CD4-positive, alpha-beta T cell (primary cell): ENCODE results near the gene KCNAB1. TPM values are rescaled to one million over a fixed set of nuclear protein-coding genes. Genes with fewer than 3 reads are reported as not detected.
A peak's percentile ranks its signal among the peaks of the same experiment; 100 is the strongest.

Experiments used
- ATAC-seq: fragments of 200-7000 bp; cut with Tn5 transposase; one replicate; pipeline ENCODE4 v1.10.0; 2022; ENCODE audit warnings: mild to moderate bottlenecking; ENCODE audit not compliant: poor library complexity
- CTCF ChIA-PET: fragments of 350-600 bp; sonication (Branson Sonifier 250); formaldehyde crosslinking; loops from one replicate; lab custom pipeline; 2021; ENCODE audit warnings: antibody characterized with exemption, inconsistent platforms; lab: Charles Lee
- POLR2A ChIA-PET: fragments of 350-600 bp; sonication (Branson Sonifier 250); formaldehyde crosslinking; loops from one replicate; lab custom pipeline; 2021; ENCODE audit warnings: antibody characterized with exemption, inconsistent platforms; lab: Charles Lee
- DNase-seq, 14 experiments: peaks; one replicate each; pipeline ENCODE4 v3.0.0-alpha.2; 2013 to 2020; ENCODE audit warnings: mixed read lengths in 2 of 14
- H3K27ac ChIP-seq, 2 donors: one replicate each; pipeline versions ENCODE4 v1.5.1 to v1.7.0; 2013; ENCODE audit warnings: low read length in 2 of 2, low read depth in 1 of 2, mild to moderate bottlenecking in 1 of 2
- H3K27me3 ChIP-seq, 2 experiments: 1 replicate in 1 of 2; 2 replicates in 1 of 2; pipeline versions ENCODE4 v1.6.1 to v1.7.0; 2013; ENCODE audit warnings: low read length in 2 of 2, control low read depth in 1 of 2, mild to moderate bottlenecking in 1 of 2, moderate library complexity in 1 of 2; ENCODE audit not compliant: insufficient read depth in 2 of 2, control insufficient read depth in 1 of 2
- H3K36me3 ChIP-seq: one replicate; pipeline ENCODE4 v1.6.1; 2013; ENCODE audit warnings: low read length, control low read depth; ENCODE audit not compliant: insufficient read depth
- H3K4me1 ChIP-seq: one replicate; pipeline ENCODE4 v1.6.1; 2013; ENCODE audit warnings: low read length, control low read depth; ENCODE audit not compliant: insufficient read depth
- H3K4me3 ChIP-seq: one replicate; pipeline ENCODE4 v1.5.1; 2013; ENCODE audit warnings: mild to moderate bottlenecking, low read length, moderate library complexity
- H3K9me3 ChIP-seq, 2 experiments: 1 replicate in 1 of 2; 2 replicates in 1 of 2; pipeline versions ENCODE4 v1.6.1 to v1.7.0; 2013; ENCODE audit warnings: low read length in 2 of 2, mild to moderate bottlenecking in 2 of 2, control low read depth in 1 of 2, moderate library complexity in 1 of 2; ENCODE audit not compliant: control insufficient read depth in 1 of 2, insufficient read depth in 1 of 2
- H3K27ac Mint-ChIP-seq: one replicate; pipeline ENCODE4 v1.8.0; 2020; ENCODE audit warnings: mixed read lengths
- H3K27me3 Mint-ChIP-seq: one replicate; pipeline ENCODE4 v1.8.0; 2021; ENCODE audit warnings: mixed read lengths
- H3K36me3 Mint-ChIP-seq: one replicate; pipeline ENCODE4 v1.8.0; 2021; ENCODE audit warnings: low read depth, mixed read lengths
- H3K4me1 Mint-ChIP-seq: one replicate; pipeline ENCODE4 v1.8.0; 2021; ENCODE audit warnings: low read depth, mixed read lengths
- H3K4me3 Mint-ChIP-seq: one replicate; pipeline ENCODE4 v1.8.0; 2020; ENCODE audit warnings: mild to moderate bottlenecking, mixed read lengths
- H3K9me3 Mint-ChIP-seq: one replicate; pipeline ENCODE4 v1.8.0; 2020; ENCODE audit warnings: mixed read lengths
- intact Hi-C, 2 experiments: fragments of 100-400 bp; cut with DNase I in 1 of 2; cut with micrococcal nuclease in 1 of 2; formaldehyde crosslinking; loops; one replicate each; pipeline versions ENCODE4 v1.15.1 to v1.9.0; 2023 to 2025; cut with DNase I, micrococcal nuclease
- total RNA-seq, 174 experiments: library from RNA in 2 of 174; stranded (reverse) in 2 of 174; gene quantifications; one replicate each; pipeline ENCODE4 v1.2.3 and lab custom pipeline; 2021 to 2026
- TF ChIP-seq, protein P1 (sequence below): fragments of 200-600 bp; IDR thresholded peaks from one replicate; pipeline ENCODE4 v1.8.0; 2022; ENCODE audit warnings: antibody characterized with exemption, mild to moderate bottlenecking

KCNAB1 gene
- total RNA-seq, 2 experiments from 2014 or later: 0.14 TPM; not detected in 1

DNA sequence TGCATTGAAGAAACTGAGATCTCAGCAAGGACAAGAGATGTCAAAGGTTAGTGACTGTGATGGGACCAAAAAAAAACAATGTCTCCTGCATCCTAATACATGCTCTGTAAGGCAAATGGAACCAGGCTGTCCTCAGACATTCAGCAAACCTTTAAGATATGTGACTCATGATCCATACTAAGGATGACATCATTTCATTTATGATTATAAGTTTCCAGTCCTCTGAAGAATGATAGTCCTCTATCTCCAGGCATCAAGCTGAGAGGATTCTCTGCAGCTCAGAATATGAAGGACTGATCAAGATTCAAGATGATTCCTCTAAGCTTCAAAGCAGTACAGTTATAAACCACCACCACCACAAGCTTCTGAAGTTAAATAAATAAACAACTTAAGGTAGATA lies 386.9 kb downstream of the KCNAB1 start:
- Mint-ChIP-seq H3K27me3 (peaks cover 22% of the 10 kb centered on the region), H3K27ac (no peak overlapping the region), H3K9me3 (no peaks in the 10 kb centered on the region), H3K4me3 (no peak overlapping the region), H3K4me1 (no peaks in the 10 kb centered on the region), H3K36me3 (no peaks in the 10 kb centered on the region)
- CTCF ChIA-PET: interaction anchor here (1.3 kb wide), 1 partner anchor 357 kb away, joined by 3 read pairs; no protein-coding TSS in a partner anchor
- ATAC-seq (no peak), DNase-seq (no peak)
- Histone ChIP-seq H3K4me3 (no peak overlapping the region), H3K27ac (no peak overlapping the region), H3K9me3 (no peaks in the 10 kb centered on the region), H3K27me3 (no peaks in the 10 kb centered on the region), H3K36me3 (no peaks in the 10 kb centered on the region), H3K4me1 (no peaks in the 10 kb centered on the region)
- TF ChIP-seq, protein P1, sequence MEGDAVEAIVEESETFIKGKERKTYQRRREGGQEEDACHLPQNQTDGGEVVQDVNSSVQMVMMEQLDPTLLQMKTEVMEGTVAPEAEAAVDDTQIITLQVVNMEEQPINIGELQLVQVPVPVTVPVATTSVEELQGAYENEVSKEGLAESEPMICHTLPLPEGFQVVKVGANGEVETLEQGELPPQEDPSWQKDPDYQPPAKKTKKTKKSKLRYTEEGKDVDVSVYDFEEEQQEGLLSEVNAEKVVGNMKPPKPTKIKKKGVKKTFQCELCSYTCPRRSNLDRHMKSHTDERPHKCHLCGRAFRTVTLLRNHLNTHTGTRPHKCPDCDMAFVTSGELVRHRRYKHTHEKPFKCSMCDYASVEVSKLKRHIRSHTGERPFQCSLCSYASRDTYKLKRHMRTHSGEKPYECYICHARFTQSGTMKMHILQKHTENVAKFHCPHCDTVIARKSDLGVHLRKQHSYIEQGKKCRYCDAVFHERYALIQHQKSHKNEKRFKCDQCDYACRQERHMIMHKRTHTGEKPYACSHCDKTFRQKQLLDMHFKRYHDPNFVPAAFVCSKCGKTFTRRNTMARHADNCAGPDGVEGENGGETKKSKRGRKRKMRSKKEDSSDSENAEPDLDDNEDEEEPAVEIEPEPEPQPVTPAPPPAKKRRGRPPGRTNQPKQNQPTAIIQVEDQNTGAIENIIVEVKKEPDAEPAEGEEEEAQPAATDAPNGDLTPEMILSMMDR: no peak
- intact Hi-C loops: loop anchor here (1.0 to 10.0 kb wide), 2 partner anchors 58 to 462 kb away; no protein-coding TSS in a partner anchor
- POLR2A ChIA-PET: interaction anchor here (4.4 kb wide), 1 partner anchor 23 kb away, joined by 23 read pairs; no protein-coding TSS in a partner anchor

DNA sequence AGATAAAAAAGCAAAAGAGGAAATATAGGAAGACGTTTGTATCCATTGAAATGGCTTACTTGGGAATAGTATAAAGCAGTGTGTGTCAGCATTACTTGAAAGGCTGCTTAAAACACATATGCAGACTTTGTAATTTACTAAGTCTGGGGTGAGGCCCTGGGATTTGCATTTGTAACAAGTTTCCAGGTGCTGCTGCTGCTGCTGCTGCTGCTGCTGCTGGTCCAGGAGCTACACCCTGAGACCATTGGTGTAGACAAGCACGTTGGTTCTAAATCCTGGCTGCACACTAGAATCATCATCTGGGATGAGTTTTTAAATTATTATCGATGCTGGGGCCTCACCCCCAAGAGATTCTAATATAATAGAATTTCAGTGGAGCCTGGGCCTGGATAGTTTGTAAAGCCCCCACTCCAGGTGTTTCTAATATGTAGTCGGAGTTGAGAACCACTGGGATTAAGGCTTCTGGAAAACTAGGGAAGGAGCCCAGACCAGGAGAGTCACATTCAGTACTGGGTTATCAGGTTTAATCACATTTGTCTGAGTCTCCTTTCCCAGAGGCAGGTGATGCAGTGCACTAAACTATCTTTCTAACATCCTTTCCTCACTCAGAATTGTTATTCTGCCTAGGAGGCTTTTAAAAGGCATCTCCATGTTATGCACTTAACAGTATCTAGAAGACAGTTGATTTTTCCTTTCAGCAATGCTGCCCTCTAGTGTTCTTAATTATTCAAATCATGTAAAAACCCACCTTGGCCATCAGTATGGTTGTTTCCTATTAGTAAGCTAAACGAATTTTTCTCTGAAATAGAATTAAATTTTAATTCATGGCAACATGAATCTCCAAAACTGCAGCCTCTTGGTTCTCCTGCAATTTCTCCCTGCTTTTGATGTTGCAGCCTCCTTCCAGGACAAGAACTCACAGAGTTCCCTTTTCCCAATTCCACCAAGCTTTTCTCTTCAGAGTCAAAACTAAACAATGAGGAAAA lies 389.1 kb downstream of the KCNAB1 start:
- DNase-seq (peak in 3 of 14 experiments; percentile 70 to 73 (median 72)), ATAC-seq (peak; percentile 94)
- no peak overlapping the region for H3K27ac Mint-ChIP-seq
- Histone ChIP-seq H3K27me3 (no peaks in the 10 kb centered on the region), H3K9me3 (no peaks in the 10 kb centered on the region), H3K4me3 (no peak overlapping the region), H3K27ac (no peak overlapping the region), H3K36me3 (no peaks in the 10 kb centered on the region), H3K4me1 (no peaks in the 10 kb centered on the region)
- H3K9me3 Mint-ChIP-seq: no peaks in the 10 kb centered on the region
- H3K4me3 Mint-ChIP-seq: no peak overlapping the region
- H3K36me3 Mint-ChIP-seq: no peaks in the 10 kb centered on the region
- TF ChIP-seq, protein P1: peak; percentile 69
- H3K4me1 Mint-ChIP-seq: no peaks in the 10 kb centered on the region
- intact Hi-C loops: loop anchor here (1.0 to 10.0 kb wide), 6 partner anchors 35 to 465 kb away; no protein-coding TSS in a partner anchor
- H3K27me3 Mint-ChIP-seq: peaks cover 22% of the 10 kb centered on the region
- CTCF ChIA-PET: interaction anchor here (0.7 to 2.3 kb wide), 13 partner anchors 10 to 359 kb away, joined by 3 to 12 read pairs (median 3); no protein-coding TSS in a partner anchor
- POLR2A ChIA-PET: interaction anchor here (0.5 to 4.4 kb wide), 5 partner anchors 25 to 357 kb away, joined by 3 to 23 read pairs (median 3); partner anchors contain the start of gene SSR3

DNA sequence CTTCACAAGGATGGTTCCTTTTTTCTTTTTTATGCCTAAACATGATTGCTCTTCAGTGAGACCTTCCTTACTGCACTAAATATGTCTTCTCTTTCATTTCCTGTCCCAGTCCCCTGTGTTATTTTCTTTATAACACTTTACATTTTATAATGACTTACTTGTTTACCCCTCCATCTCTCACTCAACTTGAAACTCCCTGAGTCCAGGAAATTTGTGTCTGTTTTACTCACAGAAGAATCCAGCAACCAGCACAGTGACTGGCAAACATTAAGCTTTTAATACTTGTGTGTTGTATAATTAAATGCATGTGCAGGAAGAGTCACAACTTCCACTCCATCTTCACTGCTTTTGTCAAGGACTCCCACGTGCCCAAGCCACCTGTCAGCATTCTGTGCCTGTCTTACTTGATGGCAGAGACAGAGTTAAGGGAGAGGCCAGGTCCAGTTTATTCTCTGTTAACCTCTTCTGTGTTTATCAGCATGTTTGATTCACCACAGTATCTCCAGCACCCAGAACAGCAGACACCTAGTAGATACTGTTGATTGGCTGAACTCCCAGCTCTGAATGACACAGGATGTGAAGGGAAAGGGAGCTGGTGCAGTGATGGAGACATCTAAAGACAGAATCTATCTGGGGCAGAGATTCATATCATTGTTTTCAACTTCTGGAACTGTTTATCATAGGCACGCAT lies 391.8 kb downstream of the KCNAB1 start:
- peaks cover 16% of the 10 kb centered on the region for H3K27me3 Mint-ChIP-seq
- ChIA-PET CTCF (interaction anchor here (1.0 kb wide), 1 partner anchor 619 kb away, joined by 3 read pairs; no protein-coding TSS in a partner anchor), POLR2A (no interaction called here)
- no peak overlapping the region for H3K4me3 Mint-ChIP-seq
- H3K9me3 Mint-ChIP-seq: no peaks in the 10 kb centered on the region
- Histone ChIP-seq H3K4me3 (no peak overlapping the region), H3K36me3 (no peaks in the 10 kb centered on the region), H3K9me3 (no peaks in the 10 kb centered on the region), H3K4me1 (no peaks in the 10 kb centered on the region), H3K27ac (no peak overlapping the region), H3K27me3 (no peaks in the 10 kb centered on the region)
- H3K4me1 Mint-ChIP-seq: no peaks in the 10 kb centered on the region
- intact Hi-C loops: loop anchor here in 1 of 2 experiments (10.0 kb wide), 1 partner anchor 467 kb away; no protein-coding TSS in a partner anchor
- no peak overlapping the region for H3K27ac Mint-ChIP-seq
- DNase-seq (no peak), ATAC-seq (no peak)
- no peaks in the 10 kb centered on the region for H3K36me3 Mint-ChIP-seq
- TF ChIP-seq, protein P1: no peak
